HG03060 (cell line): ENCODE data around the gene DDX20.
"Not testable (repeated sequence)": the region's sequence is repeated elsewhere in the genome, so short reads cannot be mapped to it uniquely, and the experiment has no call there.

ENCODE experiments used
- ATAC-seq: cut with Tn5 transposase; IDR thresholded peaks from one replicate; pipeline ENCODE4 v1.9.1; 2021; ENCODE audit warnings: low read depth, moderate number of reproducible peaks; ENCODE audit not compliant: unreplicated experiment

DDX20 gene

GRCh38 chr1:111784273-111784901 lies 28.7 kb downstream of the DDX20 start:
- ATAC-seq: no peak

GRCh38 chr1:111786669-111787207 lies 31.0 kb downstream of the DDX20 start:
- no peak for ATAC-seq

- ATAC-seq: no peak
These were observed 33.4 kb downstream of the DDX20 start for GRCh38 chr1:111789142-111789541.

GRCh38 chr1:111789666-111790316 lies 34.1 kb downstream of the DDX20 start:
- ATAC-seq: no peak

GRCh38 chr1:111791776-111792175 lies 36.1 kb downstream of the DDX20 start:
- no peak for ATAC-seq

- no peak for ATAC-seq
These were observed 36.5 kb downstream of the DDX20 start for GRCh38 chr1:111792249-111792648.

- no peak for ATAC-seq
These were observed 38.2 kb downstream of the DDX20 start for GRCh38 chr1:111793923-111794322.

GRCh38 chr1:111795401-111795800 lies 39.7 kb downstream of the DDX20 start:
- no peak for ATAC-seq

- ATAC-seq: no peak
These were observed 42.9 kb downstream of the DDX20 start for GRCh38 chr1:111798580-111798979.

- not testable (repeated sequence) for ATAC-seq
These were observed 44.0 kb downstream of the DDX20 start for GRCh38 chr1:111799722-111800121.

GRCh38 chr1:111801071-111801850 lies 45.6 kb downstream of the DDX20 start:
- ATAC-seq: no peak

- ATAC-seq: no peak
These were observed 46.4 kb downstream of the DDX20 start for GRCh38 chr1:111802110-111802509.

- ATAC-seq: no peak
These were observed 47.3 kb downstream of the DDX20 start for GRCh38 chr1:111802984-111803383.

- no peak for ATAC-seq
These were observed 48.2 kb downstream of the DDX20 start for GRCh38 chr1:111803951-111804350.

- no peak for ATAC-seq
These were observed 49.1 kb downstream of the DDX20 start for GRCh38 chr1:111804776-111805175.

GRCh38 chr1:111805251-111805650 lies 49.5 kb downstream of the DDX20 start:
- ATAC-seq: no peak

GRCh38 chr1:111811891-111812290 lies 56.2 kb downstream of the DDX20 start:
- ATAC-seq: no peak

- no peak for ATAC-seq
These were observed 56.6 kb downstream of the DDX20 start for GRCh38 chr1:111812306-111812705.

GRCh38 chr1:111813440-111814304 lies 58.0 kb downstream of the DDX20 start:
- no peak for ATAC-seq

GRCh38 chr1:111814305-111814628 lies 58.6 kb downstream of the DDX20 start:
- no peak for ATAC-seq

GRCh38 chr1:111814642-111815041 lies 58.9 kb downstream of the DDX20 start:
- ATAC-seq: no peak
